Left forelimb (tissue), 1 donor: ENCODE data around the gene UVSSA.

Experiments
- DNase-seq: peaks from one replicate; pipeline ENCODE4 v3.0.0-alpha.2; 2018; ENCODE audit warnings: low spot score

Gene UVSSA, protein sequence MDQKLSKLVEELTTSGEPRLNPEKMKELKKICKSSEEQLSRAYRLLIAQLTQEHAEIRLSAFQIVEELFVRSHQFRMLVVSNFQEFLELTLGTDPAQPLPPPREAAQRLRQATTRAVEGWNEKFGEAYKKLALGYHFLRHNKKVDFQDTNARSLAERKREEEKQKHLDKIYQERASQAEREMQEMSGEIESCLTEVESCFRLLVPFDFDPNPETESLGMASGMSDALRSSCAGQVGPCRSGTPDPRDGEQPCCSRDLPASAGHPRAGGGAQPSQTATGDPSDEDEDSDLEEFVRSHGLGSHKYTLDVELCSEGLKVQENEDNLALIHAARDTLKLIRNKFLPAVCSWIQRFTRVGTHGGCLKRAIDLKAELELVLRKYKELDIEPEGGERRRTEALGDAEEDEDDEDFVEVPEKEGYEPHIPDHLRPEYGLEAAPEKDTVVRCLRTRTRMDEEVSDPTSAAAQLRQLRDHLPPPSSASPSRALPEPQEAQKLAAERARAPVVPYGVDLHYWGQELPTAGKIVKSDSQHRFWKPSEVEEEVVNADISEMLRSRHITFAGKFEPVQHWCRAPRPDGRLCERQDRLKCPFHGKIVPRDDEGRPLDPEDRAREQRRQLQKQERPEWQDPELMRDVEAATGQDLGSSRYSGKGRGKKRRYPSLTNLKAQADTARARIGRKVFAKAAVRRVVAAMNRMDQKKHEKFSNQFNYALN

DNA sequence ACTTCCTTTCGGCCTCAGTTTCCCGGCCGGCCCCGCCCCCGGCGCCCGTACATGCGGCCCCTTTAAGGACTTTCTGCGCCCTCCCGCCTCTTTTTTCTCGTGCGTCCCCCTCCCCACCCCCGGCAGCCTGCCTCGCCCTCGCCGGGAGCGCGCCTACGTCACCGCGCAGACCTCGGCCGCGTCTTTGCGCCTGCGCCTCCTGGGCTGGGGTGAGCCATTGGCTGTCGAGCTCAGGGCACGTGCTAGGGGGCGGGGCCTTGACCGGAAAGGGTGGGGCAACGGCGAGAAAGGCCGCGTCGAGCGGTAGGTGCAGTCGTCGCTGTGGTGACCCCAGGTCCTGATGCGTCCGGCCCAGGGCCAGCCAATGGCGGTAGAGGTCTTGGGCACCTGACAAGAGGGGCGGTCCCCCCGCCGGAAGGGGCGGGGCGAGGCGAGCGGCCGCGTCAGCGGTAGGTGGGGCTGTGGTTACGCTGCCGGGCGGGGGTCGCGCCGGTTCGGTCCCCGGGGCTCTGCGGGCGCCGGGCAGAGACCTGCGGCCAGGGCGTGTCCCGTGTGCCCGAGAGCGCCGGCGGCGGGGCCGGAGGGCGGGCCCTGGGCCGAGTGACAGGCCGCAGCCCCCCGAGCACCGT lies at the start of gene UVSSA:
UVSSA (plus strand) TSS at position 428 of the 629 bp plus-strand sequence. CDS start 884 bp downstream, outside the sequence.
- peak; percentile 100 for DNase-seq

DNA sequence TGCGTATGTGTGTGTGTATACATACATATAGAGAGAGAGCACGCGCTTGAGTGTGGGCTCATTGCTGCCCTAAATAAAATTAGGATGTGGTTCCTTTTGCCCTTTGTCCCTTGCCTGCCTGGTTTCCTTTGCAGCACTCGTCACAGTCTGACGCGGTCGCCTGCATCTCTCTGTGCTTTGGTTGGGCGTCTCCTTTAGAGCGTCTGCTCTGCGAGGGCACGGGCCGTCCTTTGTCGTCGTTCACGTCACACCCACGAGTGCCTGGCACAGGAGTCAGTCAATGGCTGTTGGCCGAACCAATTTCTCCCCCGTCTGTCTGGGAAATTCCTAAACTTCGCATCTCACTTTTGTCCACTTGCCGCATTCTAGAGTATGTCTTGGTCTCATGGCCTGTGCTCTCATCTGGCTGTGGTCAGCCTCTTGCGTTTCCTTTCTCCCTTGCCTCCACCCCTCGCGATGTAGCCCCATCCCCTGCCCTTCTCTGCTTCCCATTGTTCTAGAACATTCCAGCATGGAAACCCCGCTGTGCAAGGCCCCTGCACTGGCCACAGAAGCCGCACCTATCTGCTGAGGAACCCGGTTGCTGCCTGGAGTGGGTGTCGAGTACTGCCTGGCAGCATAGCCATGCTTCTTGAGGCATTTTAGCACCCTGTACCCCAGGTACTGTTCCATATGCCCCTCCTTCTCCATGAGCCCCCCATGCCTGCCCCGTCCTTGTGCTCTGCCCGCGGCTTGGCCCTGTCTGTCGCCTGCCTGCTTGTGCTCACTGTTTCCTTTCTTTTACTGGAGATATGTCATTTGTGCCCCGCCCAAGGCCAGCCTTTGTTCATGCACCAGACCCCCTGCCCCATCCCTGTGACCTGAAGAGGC lies 49.3 kb upstream of the UVSSA start:
- DNase-seq: no peak

DNA sequence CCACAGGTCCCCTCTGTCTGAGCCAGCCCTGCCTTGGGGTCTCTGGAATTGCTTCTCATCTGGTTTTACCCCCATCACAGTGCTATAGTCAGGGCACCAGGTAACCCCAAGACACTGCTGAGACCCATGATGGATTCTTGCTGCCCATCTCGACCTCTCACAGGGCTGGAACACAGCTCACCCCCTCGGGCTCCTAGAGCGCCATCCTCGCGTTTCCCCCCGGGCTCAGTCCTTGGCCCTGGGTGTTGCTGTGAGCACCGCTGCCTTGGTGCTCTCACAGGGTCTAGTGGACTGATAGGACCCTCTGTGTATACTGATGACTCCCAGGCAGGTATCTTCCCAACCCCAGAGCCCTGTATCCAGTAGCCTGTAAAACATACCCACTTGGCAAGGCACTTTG lies 48.5 kb upstream of the UVSSA start:
- no peak for DNase-seq

GRCh38 chr4:1299301-1299860 lies 47.6 kb upstream of the UVSSA start:
- no peak for DNase-seq

GRCh38 chr4:1300466-1301455 lies 46.2 kb upstream of the UVSSA start:
- no peak for DNase-seq

GRCh38 chr4:1302159-1302558 lies 44.8 kb upstream of the UVSSA start:
- no peak for DNase-seq

DNA sequence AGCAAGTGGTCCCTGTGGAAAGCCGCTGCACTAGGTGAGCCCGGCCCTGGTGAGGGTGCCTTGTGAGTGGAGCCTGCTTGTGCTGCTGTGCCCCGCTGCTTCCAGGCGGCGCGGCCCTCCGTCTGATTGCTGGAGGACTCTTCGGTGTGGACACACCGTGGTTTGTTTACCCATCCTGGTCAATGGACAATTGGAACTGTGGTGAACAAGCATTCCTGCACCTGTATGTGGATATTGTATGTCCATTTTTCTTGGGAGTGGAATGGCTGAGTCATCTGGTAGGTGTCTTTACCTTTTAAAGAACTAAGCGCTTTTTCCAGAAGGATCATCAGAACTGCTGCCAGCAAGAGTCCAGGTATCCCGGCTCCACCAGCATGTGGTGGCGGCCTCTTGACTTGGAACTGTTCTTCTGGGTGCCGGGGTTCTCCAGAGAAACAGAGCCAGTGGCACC lies 41.7 kb upstream of the UVSSA start:
- DNase-seq: no peak

GRCh38 chr4:1305781-1306455 lies 41.1 kb upstream of the UVSSA start:
- DNase-seq: no peak

- no peak for DNase-seq
Measured at GRCh38 chr4:1307951-1308735, 38.9 kb upstream of the UVSSA start.

GRCh38 chr4:1309261-1310010 lies 37.6 kb upstream of the UVSSA start:
- DNase-seq: peak; percentile 91

DNA sequence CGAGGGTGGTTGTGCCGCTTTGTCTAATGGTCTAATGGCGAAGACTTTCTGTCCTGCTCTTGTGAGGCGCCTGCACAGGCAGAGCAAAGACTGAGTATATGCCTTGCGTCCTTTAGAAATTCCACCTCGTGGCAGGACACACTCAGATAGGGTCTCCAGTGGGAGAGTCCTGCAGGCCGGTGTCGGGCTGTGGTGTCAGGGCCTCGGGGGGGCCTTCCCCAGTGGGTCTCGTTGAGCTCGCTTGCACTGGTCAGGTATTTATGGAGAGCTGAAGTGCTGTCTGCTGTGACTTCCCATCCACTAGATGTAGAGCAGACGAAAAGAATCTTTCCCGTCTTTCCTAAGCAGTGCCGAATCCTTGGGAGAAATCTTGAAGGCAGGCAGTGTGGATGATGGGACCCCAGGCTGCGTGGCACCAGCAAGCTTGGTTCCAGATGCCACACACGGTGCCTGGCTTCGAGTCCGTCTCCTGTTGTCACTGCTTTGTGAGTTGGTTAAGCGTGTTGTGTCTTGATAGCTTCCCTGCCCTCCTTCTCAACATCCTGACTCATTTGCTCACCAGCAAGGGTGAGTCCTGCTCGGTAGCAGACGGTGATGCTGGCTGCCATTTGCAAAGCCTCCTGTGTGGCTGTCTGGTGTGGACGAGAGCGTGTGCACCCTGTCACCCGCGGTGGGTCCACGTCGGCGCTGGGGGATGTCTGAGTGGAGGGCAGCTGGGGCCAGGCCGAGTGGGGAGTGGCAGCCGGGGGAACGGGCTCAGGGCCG lies 36.8 kb upstream of the UVSSA start:
- no peak for DNase-seq

DNA sequence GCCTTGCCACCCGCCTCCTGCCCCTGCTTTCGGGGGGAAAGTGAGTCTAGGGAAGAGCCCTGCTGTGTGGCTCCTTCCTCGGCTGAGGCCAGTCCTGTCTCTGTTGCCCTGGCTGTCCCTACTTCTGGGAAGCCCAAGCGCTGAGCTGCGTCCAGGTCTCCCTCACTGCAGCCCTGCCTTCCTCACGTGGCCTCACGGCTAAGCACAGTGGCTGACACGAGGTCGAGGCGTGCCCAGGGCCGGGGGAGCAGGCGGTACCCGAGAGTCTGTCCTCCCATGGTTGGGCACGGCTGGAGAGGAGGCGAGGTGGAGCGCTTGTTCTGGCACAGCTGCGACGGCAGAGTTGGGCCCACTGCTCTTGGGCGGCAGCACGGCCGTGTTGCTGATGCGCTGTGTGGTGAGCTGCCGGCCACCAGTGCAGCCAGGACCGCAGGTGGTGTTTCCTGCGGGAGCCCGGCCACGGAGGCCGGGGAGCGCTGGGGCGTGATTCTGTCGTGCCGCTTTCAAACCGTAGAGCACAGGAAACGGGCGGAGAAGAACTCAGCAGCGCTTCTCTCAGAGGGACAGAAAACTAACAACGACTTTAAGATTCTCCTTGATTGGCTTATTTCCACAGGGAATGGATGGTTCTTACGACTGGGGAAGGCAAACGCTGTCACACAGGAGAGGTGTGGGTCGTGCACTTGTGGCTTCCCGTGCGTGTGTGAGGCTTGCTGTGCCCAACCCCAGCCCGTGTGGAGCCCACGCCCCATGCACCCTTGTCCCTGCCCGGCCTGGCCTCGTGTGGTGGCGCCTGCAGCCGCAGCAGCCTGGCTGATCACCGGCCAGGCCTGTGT lies 36.0 kb upstream of the UVSSA start:
- DNase-seq: no peak

DNA sequence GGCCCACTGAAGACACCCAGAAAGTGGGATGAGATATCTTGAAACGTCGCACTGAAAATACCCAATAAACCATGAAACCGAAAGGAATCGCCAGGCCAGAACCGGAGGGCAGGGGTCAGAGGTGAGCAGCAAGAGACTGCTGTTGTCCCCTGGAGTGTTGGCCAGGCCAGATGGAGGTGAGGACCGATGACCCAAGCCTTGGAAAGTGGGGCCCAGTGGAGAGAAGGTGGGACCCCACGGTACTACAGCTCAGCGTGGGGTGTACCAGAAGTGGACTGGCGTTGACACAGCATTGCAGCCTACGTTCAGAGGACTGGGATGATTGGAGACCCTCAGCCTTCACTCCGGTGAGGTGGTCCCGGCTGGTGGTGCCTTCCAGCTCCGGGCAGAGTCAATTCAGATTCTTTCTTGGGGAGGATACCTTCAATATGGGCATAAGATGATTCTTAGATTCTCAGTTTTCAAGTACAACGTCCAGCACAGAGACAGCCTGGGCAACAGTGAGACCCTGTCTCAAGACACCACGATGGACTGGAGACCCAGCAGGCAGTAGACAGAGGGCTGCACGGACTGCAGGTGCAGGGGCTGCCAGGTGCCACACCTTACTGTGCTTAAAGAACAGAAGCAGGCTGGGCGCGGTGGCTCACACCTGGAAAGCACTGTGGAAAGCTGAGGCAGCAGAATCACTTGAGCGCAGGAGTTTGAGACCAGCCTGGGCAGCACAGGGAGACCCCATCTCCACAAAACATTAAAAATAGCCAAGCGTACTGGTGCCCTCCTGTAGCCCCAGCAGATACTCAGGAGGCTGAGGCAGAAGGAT lies 34.0 kb upstream of the UVSSA start:
- no peak for DNase-seq

- no peak for DNase-seq
Measured at GRCh38 chr4:1315306-1315705, 31.7 kb upstream of the UVSSA start.

GRCh38 chr4:1315836-1316536 lies 31.0 kb upstream of the UVSSA start:
- DNase-seq: no peak
